ENCODE data around the gene CHCHD6. TPM values are rescaled to one million over a fixed set of nuclear protein-coding genes. Genes with fewer than 3 reads are reported as not detected.

The CHCHD6 gene
- polyA plus RNA-seq, 1 donor from 2014 or later, result 102 TPM

- no peaks in the 10 kb centered on the region for H3K36me3 ChIP-seq (ENCODE audit: insufficient read depth, low read length)
- no peaks in the 10 kb centered on the region for H3K79me2 ChIP-seq (replicated peaks; ENCODE audit: insufficient read depth, low read length)
- H2AFZ ChIP-seq (ENCODE audit: low read depth, low read length), result no peak overlapping the region
- TF ChIP-seq MXI1 (conservative IDR thresholded peaks at IDR 0.05; ENCODE audit: poor library complexity, severe bottlenecking), result no peak
- no peak for TF ChIP-seq SMC3 (conservative IDR thresholded peaks at IDR 0.05; ENCODE audit: poor library complexity)
- no peak for TF ChIP-seq RAD21 (conservative IDR thresholded peaks at IDR 0.05)
- no peak overlapping the region for H3K27ac ChIP-seq (ENCODE audit: low read length)
- no peak overlapping the region for H3K9ac ChIP-seq (ENCODE audit: low read length)
- no peaks in the 10 kb centered on the region for H3K9me3 ChIP-seq (ENCODE audit: low read length)
- no peaks in the 10 kb centered on the region for H3K27me3 ChIP-seq (ENCODE audit: insufficient read depth, low read depth, low read length)
- H3K4me2 ChIP-seq (ENCODE audit: low read length), result no peak overlapping the region
- H3K9me2 ChIP-seq (ENCODE audit: insufficient read depth, low read length), result no peaks in the 10 kb centered on the region
- no peak overlapping the region for H3K4me3 ChIP-seq (ENCODE audit: low read length)
- H4K20me1 ChIP-seq (ENCODE audit: insufficient read depth), result no peaks in the 10 kb centered on the region
- no peaks in the 10 kb centered on the region for H3F3A ChIP-seq (ENCODE audit: insufficient read depth, low read length, poor library complexity, severe bottlenecking)
Observed at GRCh38 chr3:126935756-126936509, 231.9 kb downstream of the CHCHD6 start.

- Histone ChIP-seq H3K27me3 (ENCODE audit: insufficient read depth, low read depth, low read length) (no peaks in the 10 kb centered on the region), H3K9me2 (ENCODE audit: insufficient read depth, low read length) (no peaks in the 10 kb centered on the region), H3K27ac (ENCODE audit: low read length) (no peak overlapping the region), H3K79me2 (replicated peaks; ENCODE audit: insufficient read depth, low read length) (no peaks in the 10 kb centered on the region), H3F3A (ENCODE audit: insufficient read depth, low read length, poor library complexity, severe bottlenecking) (no peaks in the 10 kb centered on the region), H3K4me2 (ENCODE audit: low read length) (no peak overlapping the region), H4K20me1 (ENCODE audit: insufficient read depth) (no peaks in the 10 kb centered on the region), H3K4me3 (ENCODE audit: low read length) (no peak overlapping the region), H3K36me3 (ENCODE audit: insufficient read depth, low read length) (no peaks in the 10 kb centered on the region), H3K9ac (ENCODE audit: low read length) (no peak overlapping the region), H3K9me3 (ENCODE audit: low read length) (no peaks in the 10 kb centered on the region), H2AFZ (ENCODE audit: low read depth, low read length) (no peak overlapping the region)
- no peak for TF ChIP-seq EZH2 (IDR thresholded peaks at IDR 0.05; ENCODE audit: borderline replicate concordance, insufficient read depth, low read length, poor library complexity, severe bottlenecking)
- TF ChIP-seq TAF1 (IDR thresholded peaks at IDR 0.05; ENCODE audit: low read depth), result no peak
- TF ChIP-seq POLR2AphosphoS5 (IDR thresholded peaks at IDR 0.05), result no peak
- TF ChIP-seq, protein P1, sequence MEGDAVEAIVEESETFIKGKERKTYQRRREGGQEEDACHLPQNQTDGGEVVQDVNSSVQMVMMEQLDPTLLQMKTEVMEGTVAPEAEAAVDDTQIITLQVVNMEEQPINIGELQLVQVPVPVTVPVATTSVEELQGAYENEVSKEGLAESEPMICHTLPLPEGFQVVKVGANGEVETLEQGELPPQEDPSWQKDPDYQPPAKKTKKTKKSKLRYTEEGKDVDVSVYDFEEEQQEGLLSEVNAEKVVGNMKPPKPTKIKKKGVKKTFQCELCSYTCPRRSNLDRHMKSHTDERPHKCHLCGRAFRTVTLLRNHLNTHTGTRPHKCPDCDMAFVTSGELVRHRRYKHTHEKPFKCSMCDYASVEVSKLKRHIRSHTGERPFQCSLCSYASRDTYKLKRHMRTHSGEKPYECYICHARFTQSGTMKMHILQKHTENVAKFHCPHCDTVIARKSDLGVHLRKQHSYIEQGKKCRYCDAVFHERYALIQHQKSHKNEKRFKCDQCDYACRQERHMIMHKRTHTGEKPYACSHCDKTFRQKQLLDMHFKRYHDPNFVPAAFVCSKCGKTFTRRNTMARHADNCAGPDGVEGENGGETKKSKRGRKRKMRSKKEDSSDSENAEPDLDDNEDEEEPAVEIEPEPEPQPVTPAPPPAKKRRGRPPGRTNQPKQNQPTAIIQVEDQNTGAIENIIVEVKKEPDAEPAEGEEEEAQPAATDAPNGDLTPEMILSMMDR (IDR thresholded peaks at IDR 0.05; ENCODE audit: poor library complexity, severe bottlenecking), result no peak
- no peak for TF ChIP-seq SMC3 (conservative IDR thresholded peaks at IDR 0.05; ENCODE audit: poor library complexity)
- no peak for TF ChIP-seq RAD21 (conservative IDR thresholded peaks at IDR 0.05)
Observed at GRCh38 chr3:126936853-126937425, 232.9 kb downstream of the CHCHD6 start.

DNA sequence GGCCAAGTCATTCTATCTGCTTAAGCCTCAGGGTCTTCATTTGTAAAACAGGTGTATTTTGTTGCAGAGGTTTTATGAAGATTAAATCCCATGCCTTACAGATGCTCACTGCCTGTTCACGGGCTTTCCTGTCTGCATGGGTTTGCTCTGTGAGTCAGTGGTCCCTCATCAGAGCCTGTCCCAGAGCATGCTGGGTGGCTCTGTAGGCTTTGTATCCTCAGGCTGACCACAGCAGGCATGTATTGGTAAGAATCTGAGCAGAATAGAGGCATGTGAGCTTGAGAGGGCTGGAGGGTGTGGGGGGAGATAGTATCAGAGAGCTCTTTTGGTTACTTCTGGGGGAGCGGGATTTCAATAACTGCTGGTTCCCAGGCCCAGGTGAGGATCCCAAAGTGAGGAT lies 233.5 kb downstream of the CHCHD6 start:
- no peak overlapping the region for H3K27ac ChIP-seq (ENCODE audit: low read length)
- H4K20me1 ChIP-seq (ENCODE audit: insufficient read depth), result no peaks in the 10 kb centered on the region
- no peaks in the 10 kb centered on the region for H3K9me3 ChIP-seq (ENCODE audit: low read length)
- H2AFZ ChIP-seq (ENCODE audit: low read depth, low read length), result no peak overlapping the region
- no peaks in the 10 kb centered on the region for H3F3A ChIP-seq (ENCODE audit: insufficient read depth, low read length, poor library complexity, severe bottlenecking)
- TF ChIP-seq REST (IDR thresholded peaks at IDR 0.05; ENCODE audit: borderline replicate concordance) (no peak), MXI1 (conservative IDR thresholded peaks at IDR 0.05; ENCODE audit: poor library complexity, severe bottlenecking) (no peak), SMC3 (conservative IDR thresholded peaks at IDR 0.05; ENCODE audit: poor library complexity) (no peak), EZH2 (IDR thresholded peaks at IDR 0.05; ENCODE audit: borderline replicate concordance, insufficient read depth, low read length, poor library complexity, severe bottlenecking) (no peak)
- TF ChIP-seq, protein P1 (IDR thresholded peaks at IDR 0.05; ENCODE audit: poor library complexity, severe bottlenecking), result no peak
- H3K27me3 ChIP-seq (ENCODE audit: insufficient read depth, low read depth, low read length), result no peaks in the 10 kb centered on the region
- H3K9ac ChIP-seq (ENCODE audit: low read length), result no peak overlapping the region
- no peaks in the 10 kb centered on the region for H3K36me3 ChIP-seq (ENCODE audit: insufficient read depth, low read length)
- H3K4me2 ChIP-seq (ENCODE audit: low read length), result no peak overlapping the region
- no peaks in the 10 kb centered on the region for H3K79me2 ChIP-seq (replicated peaks; ENCODE audit: insufficient read depth, low read length)
- no peak overlapping the region for H3K4me3 ChIP-seq (ENCODE audit: low read length)
- no peaks in the 10 kb centered on the region for H3K9me2 ChIP-seq (ENCODE audit: insufficient read depth, low read length)

All from neural cell (in vitro differentiated cells).